H1 (cell line): ENCODE data around the gene GPT2. TPM values are rescaled to one million over a fixed set of nuclear protein-coding genes. Genes with fewer than 3 reads are reported as not detected.
A peak's percentile ranks its signal among the peaks of the same experiment; 100 is the strongest.

Experiments
- E2F6 ChIP-seq: IDR thresholded peaks from 2 replicates; pipeline ENCODE4 v1.6.1; 2012; ENCODE audit warnings: inconsistent platforms
- GTF2F1 ChIP-seq: IDR thresholded peaks from 2 replicates; pipeline ENCODE4 v1.6.1; 2012; ENCODE audit warnings: low read depth, low read length, improper control_type of control experiment, borderline replicate concordance
- JUN ChIP-seq: IDR thresholded peaks from 2 replicates; pipeline ENCODE4 v1.6.1; 2011; ENCODE audit warnings: low read depth, mild to moderate bottlenecking, improper control_type of control experiment, low read length
- POLR2A ChIP-seq, 2 experiments: IDR thresholded peaks; 1 replicate in 1 of 2; 2 replicates in 1 of 2; pipeline ENCODE4 v1.6.1; 2011; ENCODE audit warnings: low read depth in 2 of 2, low read length in 2 of 2, mild to moderate bottlenecking in 2 of 2; ENCODE audit errors: control extremely low read depth in 1 of 2
- RXRA ChIP-seq: IDR thresholded peaks from 2 replicates; pipeline ENCODE4 v1.6.1; 2011; ENCODE audit warnings: low read depth, mild to moderate bottlenecking, low read length, moderate library complexity; ENCODE audit not compliant: insufficient read depth
- SP1 ChIP-seq: IDR thresholded peaks from 2 replicates; pipeline ENCODE4 v1.6.1; 2011; ENCODE audit warnings: low read depth, low read length
- polyA plus RNA-seq, 7 experiments: library from polyadenylated mRNA; depleted of rRNA in 3 of 7; stranded (reverse) in 5 of 7; unstranded in 2 of 7; fragments of >200 nt in 5 of 7; fragments of 200-250 nt in 2 of 7; gene quantifications; 1 replicate in 5 of 7; 2 replicates in 1 of 7; 4 replicates in 1 of 7; pipeline versions ENCODE4 v1.2.1 to v1.2.3, GENCODE V29; 2011 to 2013; ENCODE audit warnings: missing spikeins in 2 of 7, mixed read lengths in 2 of 7
- total RNA-seq: library from RNA; stranded (reverse); fragmentation: NEBNext Ultra II Directional; extraction: Animal tissue kit (Norgen Biotek cat#: 25700); gene quantifications from 2 replicates; pipeline ENCODE4 v1.2.1, GENCODE V29; 2021

The GPT2 gene
- total and polyA plus RNA-seq, 2 of the 8 experiments (the other 6 are each of a cell fraction or from before 2014, with no cell fraction given): 71.6 to 94.1 TPM

- TF ChIP-seq GTF2F1 (no peak), POLR2A (IDR thresholded peaks at IDR 0.05; ENCODE audit: control extremely low read depth in 1 of 2, low read depth in 2 of 2, low read length in 2 of 2) (peak; percentile 52 to 89), SP1 (no peak), RXRA (no peak), JUN (0 out of 2 replicates have a peak, but pooled peaks have one; percentile 25), E2F6 (peak; percentile 74)
These were observed at the start of gene GPT2 (continued) for GRCh38 chr16:46883690-46884512.
